ENCODE results near the gene GTF2A2.
"Not testable (repeated sequence)": the region's sequence is repeated elsewhere in the genome, so short reads cannot be mapped to it uniquely, and the experiment has no call there.

The GTF2A2 gene, protein sequence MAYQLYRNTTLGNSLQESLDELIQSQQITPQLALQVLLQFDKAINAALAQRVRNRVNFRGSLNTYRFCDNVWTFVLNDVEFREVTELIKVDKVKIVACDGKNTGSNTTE

DNA sequence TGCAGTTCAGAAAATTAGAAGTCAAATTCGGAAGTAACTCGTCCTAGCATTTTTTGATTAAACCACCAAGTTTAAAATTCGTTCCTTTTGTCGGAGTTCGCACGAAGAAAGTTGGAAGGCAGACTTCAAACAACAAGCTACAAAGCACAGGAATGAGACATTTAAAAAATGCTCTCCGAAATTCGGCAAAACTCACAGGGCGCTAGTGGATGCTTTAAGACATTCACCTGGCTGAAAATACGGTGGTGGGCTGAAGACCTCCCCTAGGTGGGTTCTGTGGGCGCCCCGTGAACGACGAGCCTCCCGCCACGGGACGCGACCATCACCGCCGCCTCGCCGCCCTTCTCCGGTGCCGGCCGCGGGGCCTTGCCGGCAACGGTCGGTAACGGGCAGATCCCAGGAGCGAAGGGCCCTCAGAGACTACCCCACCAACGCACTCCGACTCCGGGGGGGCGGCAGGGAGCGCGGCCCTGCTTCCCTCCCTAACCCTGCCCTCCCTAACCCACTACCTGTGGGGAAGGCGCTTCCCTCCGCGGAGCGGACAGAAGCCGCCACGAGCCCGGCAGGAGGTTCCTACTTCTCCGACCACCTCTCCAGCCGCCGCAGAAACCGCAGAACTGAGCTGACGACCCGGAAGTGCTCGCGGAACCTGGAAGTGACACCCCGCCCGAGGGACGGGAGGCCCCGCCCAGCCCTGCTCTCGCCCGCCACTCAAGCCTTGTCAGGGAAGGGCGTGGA is at the start of gene GTF2A2:
Gene GTF2A2 (minus strand): TSS at position 619 of the 738 bp plus-strand sequence. CDS start 5,238 bp downstream, outside the sequence.
- peak; percentile 85 to 98 (median 97) for DNase-seq

- DNase-seq, result no peak
Observed at GRCh38 chr15:59703979-59704796, 46.9 kb upstream of the GTF2A2 start.

DNA sequence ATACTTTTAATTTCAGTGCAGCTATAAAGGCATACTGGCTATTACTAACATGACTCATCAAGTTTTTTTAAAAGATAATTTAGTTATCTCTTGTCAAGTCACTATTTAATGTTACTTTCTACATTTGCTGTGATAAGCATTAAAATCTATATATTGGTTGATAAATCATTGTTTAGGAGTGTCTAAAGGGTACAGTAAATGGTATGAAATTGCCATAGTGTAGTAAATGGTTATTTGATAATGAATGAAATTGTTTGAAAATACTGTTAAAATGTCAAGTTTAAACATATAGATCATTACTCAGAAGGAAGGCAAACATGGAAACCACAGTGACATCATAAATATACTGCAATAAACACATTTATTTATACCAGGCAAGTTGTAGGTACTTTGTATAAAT is 45.0 kb upstream of the GTF2A2 start:
- DNase-seq, result no peak

DNA sequence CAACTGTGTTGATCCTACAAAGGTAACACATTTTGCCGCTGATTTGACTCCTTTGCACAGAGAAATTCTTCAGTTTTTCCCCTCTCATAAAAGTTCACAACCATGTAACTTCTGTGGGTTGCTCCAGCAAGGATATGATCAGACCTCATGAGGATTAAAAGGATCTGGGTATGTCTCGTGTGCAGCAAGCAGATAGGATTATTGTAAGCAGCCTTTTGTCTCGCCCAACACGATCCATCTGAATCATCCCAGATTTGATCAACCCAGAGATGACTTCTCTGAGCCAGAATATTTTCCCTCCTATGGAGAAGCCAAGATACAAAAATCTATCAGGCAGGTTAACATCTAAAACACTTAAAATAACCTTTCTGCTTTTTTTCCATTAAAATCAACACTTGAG is 44.6 kb upstream of the GTF2A2 start:
- DNase-seq, result no peak

DNA sequence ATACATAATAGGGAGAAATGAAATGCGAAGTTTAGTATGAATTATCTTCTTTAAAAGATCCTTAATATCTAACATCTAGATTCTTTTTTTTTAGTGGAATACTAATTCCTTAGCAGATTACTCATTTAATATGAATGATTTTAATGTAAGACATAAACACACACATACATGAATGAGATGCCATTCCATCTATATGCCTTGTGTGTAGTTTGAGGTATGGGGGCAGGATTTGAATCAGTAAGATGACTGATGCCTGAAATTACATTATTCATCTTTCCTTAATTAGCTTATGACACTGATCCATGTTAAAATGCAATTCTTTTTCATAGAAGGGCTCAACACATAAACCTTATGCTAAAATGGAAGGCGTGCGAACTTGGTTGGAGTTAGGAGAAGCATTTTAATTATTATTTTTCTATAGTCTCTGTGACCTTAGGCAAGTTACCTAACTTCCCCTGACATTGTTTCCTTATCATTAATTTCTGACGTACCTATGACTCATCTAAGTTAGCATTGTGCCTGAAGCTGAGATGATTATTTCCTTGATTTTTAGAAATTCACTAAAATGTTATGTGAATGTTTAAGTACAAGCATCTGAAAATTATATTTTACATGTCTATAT is 42.6 kb upstream of the GTF2A2 start:
- no peak for DNase-seq

DNA sequence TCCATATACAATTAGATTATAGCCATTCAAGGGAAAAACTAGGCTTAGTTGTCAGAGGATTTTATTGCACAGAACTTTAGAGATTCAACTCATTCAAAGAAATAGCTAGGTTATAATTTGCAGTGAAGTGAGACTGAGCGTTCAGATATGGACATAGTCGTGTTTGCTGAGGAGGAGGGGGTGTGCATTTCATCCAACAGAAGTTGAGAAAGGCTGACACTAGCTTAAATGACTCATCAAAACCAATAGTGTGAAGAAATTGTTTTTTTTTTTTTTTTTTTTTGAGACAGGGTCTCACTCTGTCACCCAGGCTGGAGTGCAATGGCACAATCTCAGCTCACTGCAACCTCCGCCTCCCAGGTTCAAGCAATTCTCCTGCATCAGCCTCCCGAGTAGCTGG is 40.8 kb upstream of the GTF2A2 start:
- DNase-seq, result not testable (repeated sequence)

- no peak for DNase-seq
Observed at GRCh38 chr15:59696332-59696731, 39.0 kb upstream of the GTF2A2 start.

- no peak for DNase-seq
Observed at GRCh38 chr15:59694779-59695178, 37.5 kb upstream of the GTF2A2 start.

GRCh38 chr15:59691194-59691805 is 34.0 kb upstream of the GTF2A2 start:
- peak; percentile 2 to 74 (median 33) for DNase-seq

- peak; percentile 47 to 94 (median 89) for DNase-seq
Observed at GRCh38 chr15:59689626-59690236, 32.4 kb upstream of the GTF2A2 start.

DNA sequence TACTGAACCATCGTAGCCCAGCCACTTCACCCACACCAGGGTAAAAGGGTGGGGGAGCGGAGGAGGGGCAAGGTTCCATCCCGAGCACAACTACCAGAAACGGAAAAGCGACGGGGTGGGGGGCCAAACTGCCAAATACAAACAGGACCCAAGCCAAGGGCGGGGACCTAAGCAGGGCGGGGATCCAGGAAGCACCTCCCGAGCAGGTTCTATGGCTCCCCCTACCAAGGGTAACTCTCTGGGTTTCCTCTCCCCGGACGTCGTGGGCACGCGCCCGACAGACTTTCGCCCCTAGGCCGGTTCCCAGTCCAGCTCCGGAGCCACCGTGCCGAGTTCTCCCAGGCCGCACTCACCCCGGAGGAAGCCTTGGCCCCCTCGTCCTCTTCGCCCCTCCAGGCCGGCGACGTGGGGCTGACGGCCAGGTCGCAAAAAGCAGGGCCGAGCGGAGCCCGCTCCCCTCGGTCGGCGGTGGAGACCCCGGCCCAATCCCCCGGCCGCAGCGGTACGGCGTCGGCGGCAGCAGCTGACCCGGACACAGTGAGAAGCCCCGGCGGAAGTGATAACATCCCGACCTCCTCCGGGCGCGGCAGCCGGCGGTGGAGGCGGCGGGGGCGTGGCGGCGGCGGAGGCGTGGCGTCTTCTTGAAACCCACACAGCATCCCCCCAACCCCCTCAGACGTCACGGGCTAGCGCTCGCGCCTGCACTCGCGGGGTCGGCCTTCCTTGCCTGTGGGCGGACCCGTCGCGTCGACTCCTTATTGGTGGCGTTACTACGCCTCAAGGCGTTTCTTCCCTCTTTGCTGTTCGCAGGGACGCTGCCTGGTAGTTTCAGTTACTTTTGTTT is 31.7 kb upstream of the GTF2A2 start, which contains the start of gene BNIP2:
Gene BNIP2 (minus strand): TSS at position 539 of the 844 bp plus-strand sequence. CDS start 6,863 bp downstream, outside the sequence.
- peak; percentile 87 to 99 (median 98) for DNase-seq

GRCh38 chr15:59688423-59688781 is 31.1 kb upstream of the GTF2A2 start:
- DNase-seq, result peak in 1 of 3 experiments; percentile 81

DNA sequence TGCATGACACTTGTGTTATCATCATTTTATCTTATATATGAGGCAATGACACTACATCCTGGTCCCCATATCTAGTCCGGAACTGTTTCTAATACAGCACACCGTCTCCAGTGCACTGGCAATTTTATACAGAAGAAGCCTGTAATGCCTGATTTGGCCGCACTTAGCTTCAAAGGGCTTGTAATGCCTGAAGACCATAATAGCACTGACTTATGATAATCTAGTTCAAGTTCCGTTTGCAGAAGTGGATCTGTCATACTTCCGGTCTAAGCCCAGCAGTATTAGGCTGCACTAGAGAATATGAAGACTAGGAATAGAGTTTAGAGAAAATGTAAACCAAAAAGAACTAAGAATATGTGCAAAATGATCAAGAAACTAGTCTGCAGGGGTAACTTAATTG is 30.5 kb upstream of the GTF2A2 start:
- DNase-seq, result peak in 1 of 3 experiments; percentile 44

DNA sequence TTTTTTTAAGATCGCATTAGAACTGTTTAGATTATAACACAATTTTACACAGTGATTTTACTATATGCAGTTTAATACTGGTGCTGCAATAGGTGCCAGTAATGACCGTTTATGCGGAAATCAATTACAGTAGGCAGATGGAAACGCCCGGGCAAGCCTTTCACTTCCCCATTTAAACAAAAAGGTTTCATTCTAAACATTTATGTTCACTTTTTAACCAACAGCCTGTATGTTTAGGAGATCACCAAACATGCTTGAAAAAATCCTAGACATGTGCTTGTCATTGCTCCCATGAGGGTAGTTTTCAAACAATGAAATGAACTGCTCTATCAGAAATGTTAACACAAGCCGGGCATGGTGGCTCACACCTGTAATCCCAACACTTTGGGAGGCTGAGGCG is 29.1 kb upstream of the GTF2A2 start:
- DNase-seq, result no peak

GRCh38 chr15:59685737-59686297 is 28.5 kb upstream of the GTF2A2 start:
- DNase-seq, result no peak

- no peak for DNase-seq
Observed at GRCh38 chr15:59680870-59681269, 23.6 kb upstream of the GTF2A2 start.

DNA sequence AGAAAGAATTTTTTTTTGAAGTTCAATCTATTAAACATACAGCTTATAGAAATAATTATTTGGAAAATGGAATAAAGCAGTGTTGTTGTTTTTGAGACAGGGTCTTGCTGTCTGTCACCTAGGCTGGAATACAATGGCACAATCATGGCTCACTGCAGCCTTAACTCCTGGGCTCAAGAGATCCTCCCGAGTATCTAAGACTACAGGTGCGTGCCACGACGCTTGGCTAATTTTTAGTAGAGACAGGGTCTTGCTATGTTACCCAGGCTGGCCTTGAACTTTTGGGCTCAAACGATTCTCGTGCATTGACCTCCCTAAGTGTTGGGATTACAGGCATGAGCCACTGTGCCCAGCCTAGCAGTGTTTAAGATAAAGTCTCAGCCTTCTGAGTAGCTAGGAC is 23.0 kb upstream of the GTF2A2 start:
- no peak for DNase-seq

DNA sequence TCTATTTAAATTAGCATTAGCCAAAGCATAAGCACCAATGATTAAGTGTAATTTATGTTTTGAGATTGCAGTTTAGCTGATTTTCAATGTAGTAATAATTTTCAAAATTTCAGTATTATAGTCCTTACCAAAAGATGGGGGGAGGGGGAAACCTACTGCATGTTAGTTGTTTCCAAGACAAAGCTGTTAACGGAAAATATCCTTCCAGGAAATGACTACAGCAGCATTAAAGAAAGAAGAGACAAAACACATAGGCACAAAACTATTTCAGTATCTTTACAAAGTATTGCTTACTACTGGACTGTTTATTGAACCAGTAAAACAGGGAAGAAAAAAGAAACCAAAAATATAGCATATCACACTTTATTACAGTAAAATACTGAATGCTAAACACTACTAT is 21.3 kb upstream of the GTF2A2 start:
- DNase-seq, result no peak

DNA sequence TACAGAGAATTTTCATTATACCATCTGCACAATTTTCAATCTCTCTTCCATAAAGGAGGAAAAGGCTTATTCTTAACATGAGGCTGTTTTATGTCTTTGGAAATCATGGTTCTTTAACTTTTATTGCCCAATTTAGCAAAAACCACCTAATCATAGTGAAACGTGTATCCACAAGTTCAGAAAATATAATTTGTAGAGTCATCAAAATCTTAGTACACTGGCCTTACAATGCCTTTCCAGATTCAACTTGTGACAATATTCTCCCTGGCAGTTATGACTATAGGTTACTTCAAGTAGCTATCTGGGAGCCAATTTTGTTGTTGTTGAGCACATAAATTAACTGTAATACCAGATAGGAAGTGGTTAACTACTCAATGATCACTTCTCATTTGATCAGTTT is 20.9 kb upstream of the GTF2A2 start:
- no peak for DNase-seq

DNA sequence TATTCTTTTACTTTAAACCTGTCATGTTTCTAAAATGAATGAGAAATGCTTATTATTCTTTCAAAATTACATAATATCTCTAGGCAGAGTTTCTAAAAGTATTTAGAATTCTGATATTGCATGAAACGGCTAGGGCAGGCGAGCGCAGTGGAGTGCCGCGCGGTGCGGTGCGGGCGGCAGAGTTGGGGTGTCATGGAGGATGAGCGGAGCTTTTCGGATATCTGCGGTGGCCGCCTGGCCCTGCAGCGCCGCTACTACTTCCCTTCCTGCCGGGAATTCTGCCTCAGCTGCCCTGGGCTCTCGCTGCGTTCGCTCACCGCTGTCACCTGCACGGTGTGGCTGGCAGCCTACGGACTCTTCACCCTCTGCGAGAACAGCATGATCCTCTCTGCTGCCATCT is 19.2 kb upstream of the GTF2A2 start:
- DNase-seq, result no peak

GRCh38 chr15:59674361-59674877 is 17.1 kb upstream of the GTF2A2 start:
- DNase-seq, result no peak

Measured in NCI-H1417 (cell line).